Measurements from ENCODE around the gene ELMOD3. TPM values are rescaled to one million over a fixed set of nuclear protein-coding genes. Genes with fewer than 3 reads are reported as not detected.
A peak's percentile ranks its signal among the peaks of the same experiment; 100 is the strongest.

ELMOD3 gene
- total RNA-seq (10 to 100 TPM; 13.6 to 14.4 TPM), polyA plus RNA-seq (12.2 TPM)

DNA sequence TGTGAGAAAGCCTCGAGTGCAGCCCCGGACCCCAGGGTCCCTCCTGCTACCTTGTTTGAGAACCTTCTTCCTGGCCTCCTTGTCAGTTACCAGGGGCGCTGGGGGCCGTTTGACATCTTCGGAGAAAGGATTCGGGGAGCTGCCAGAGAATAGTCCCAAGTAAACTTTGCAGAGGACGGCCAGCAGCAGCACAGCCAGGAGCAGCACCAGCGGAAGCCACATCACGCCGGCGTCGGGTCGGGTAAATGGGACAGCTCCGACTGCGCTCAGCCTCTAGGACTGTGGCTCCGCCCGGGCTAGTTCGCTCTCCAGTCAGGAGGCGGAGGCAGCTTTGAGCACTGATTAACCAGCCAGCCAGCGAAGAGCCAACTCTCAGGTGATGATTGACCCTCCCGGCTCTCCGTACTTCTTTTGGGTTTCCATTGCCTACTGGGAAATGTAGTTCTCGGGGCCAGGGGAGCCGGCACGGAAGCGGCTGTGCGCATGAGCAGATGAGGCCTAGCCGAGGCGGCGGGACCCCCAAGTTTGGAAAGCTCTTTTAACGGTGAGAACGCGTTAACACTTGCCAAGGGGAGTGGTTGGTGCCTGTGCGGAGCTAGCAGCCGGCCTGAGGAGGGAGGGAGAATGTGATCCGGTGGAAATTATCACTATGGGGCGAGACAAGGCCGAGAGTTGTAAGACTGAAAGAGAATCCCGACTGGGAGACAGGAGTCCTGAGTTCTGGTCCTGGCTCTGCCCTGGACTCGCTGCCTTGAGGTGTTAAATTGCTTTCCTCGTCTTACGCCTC lies at the start of gene ELMOD3, which contains the start of gene RETSAT:
Gene ELMOD3, plus strand, starts transcription at position 484 of the 787 bp plus-strand sequence. CDS start 2,430 bp downstream, outside the sequence.
Gene RETSAT, minus strand, starts transcription at position 243 of the 787 bp plus-strand sequence. Its CDS starts 21 bp downstream, at position 222.
- no peaks in the 10 kb centered on the region for H3K9me3 Mint-ChIP-seq
- peaks cover 28% of the 10 kb centered on the region for H3K4me1 ChIP-seq (ENCODE audit: insufficient read depth, low read length)
- no peaks in the 10 kb centered on the region for H3K27me3 ChIP-seq (ENCODE audit: insufficient read depth, low read length, poor library complexity, severe bottlenecking)
- peaks cover 8 to 69% (median 20%) of the 10 kb centered on the region in 3 donors for H3K36me3 Mint-ChIP-seq
- H3K4me3 ChIP-seq (ENCODE audit: low read length) = peak within 1 kb of the TSS; percentile 98
- ChIA-PET POLR2A (interaction anchor here (0.6 to 3.9 kb wide), 13 partner anchors 23 to 535 kb away, joined by 3 to 86 read pairs (median 5); partner anchors contain the start of genes MAT2A, SH2D6 and TGOLN2), CTCF (interaction anchor here (0.9 to 1.6 kb wide), 10 partner anchors 9 to 197 kb away, joined by 3 to 6 read pairs (median 3); partner anchors contain the start of genes MAT2A and SH2D6)
- H3K9me3 ChIP-seq (ENCODE audit: low read length) = no peaks in the 10 kb centered on the region
- peak within 1 kb of the TSS; percentile 97 to 100 (median 99) for H3K4me3 Mint-ChIP-seq
- H3K27ac ChIP-seq (ENCODE audit: low read depth, low read length) = peak within 1 kb of the TSS; percentile 89
- no peaks in the 10 kb centered on the region for H3K27me3 Mint-ChIP-seq
- DNase-seq = peak; percentile 93 to 98 (median 98)
- peaks cover 45 to 71% (median 58%) of the 10 kb centered on the region in 3 donors for H3K4me1 Mint-ChIP-seq
- H3K27ac Mint-ChIP-seq = peak within 1 kb of the TSS; percentile 94 to 100 (median 100)
- H3K36me3 ChIP-seq (ENCODE audit: insufficient read depth, low read length) = peaks cover 14% of the 10 kb centered on the region

DNA sequence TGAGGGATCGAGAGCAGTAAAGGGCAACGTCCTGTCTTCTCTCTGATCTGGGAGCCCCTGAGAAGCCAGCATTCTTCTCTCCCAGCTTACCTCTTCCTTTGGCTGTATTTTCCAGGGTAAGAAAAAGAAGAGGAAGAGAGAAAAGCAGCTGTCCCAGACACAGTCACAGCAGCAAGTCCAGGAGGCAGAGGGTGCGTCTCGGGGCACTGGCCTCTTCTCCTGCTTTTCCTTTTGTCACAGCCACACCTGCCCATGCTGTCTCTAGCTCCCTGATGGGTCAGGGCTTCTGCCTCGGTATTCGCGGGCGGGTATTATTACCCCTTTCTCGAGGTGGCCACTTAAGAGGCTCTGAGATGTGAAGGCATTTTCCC lies 47.1 kb upstream of the ELMOD3 start:
- no peak for DNase-seq
- Mint-ChIP-seq H3K9me3 (no peaks in the 10 kb centered on the region), H3K36me3 (no peaks in the 10 kb centered on the region), H3K27ac (peak overlapping the region in 4 of 8 donors; percentile 24 to 90 (median 86)), H3K27me3 (peaks cover 3 to 12% of the 10 kb centered on the region in 2 donors), H3K4me3 (peak overlapping the region; percentile 31 to 77 (median 74)), H3K4me1 (peaks cover 27 to 44% (median 30%) of the 10 kb centered on the region in 3 donors)
- ChIA-PET CTCF (interaction anchor here (1.1 kb wide), 1 partner anchor 18 kb away, joined by 4 read pairs; no protein-coding TSS in a partner anchor), POLR2A (interaction anchor here (4.7 kb wide), 1 partner anchor 20 kb away, joined by 31 read pairs; the partner anchor contains the start of gene TGOLN2)
- Histone ChIP-seq H3K36me3 (ENCODE audit: insufficient read depth, low read length) (no peaks in the 10 kb centered on the region), H3K27ac (ENCODE audit: low read depth, low read length) (no peak overlapping the region), H3K27me3 (ENCODE audit: insufficient read depth, low read length, poor library complexity, severe bottlenecking) (no peaks in the 10 kb centered on the region), H3K4me1 (ENCODE audit: insufficient read depth, low read length) (peaks cover 31% of the 10 kb centered on the region), H3K4me3 (ENCODE audit: low read length) (peak overlapping the region; percentile 34), H3K9me3 (ENCODE audit: low read length) (no peaks in the 10 kb centered on the region)

DNA sequence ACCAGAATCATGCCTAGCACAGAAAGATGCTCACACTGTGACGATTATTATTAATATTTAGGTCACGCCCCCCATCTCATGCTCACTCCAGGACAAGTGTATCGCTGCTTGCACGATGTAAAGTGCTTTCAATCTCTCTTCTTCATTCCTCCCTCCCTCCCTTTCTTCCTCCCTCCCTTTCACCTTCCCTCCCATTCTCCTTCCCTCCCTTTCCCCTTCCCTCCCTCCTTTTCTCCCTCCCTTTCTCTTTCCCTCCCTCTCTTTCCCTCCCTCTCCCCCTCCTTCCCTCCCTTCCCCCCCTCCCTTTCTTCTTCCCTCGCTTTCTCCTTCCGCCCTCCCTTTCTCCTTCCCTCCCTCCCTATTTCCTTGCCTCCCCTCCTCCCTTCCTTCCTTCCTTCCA lies 46.4 kb upstream of the ELMOD3 start:
- ChIA-PET CTCF (interaction anchor here (1.4 kb wide), 1 partner anchor 41 kb away, joined by 3 read pairs; no protein-coding TSS in a partner anchor), POLR2A (interaction anchor here (4.7 kb wide), 1 partner anchor 19 kb away, joined by 31 read pairs; the partner anchor contains the start of gene TGOLN2)
- no peaks in the 10 kb centered on the region for H3K27me3 ChIP-seq (ENCODE audit: insufficient read depth, low read length, poor library complexity, severe bottlenecking)
- Mint-ChIP-seq H3K27ac (peak overlapping the region in 6 of 8 donors; percentile 80 to 94 (median 87)), H3K4me3 (peak overlapping the region in 4 of 7 donors; percentile 16 to 59 (median 29)), H3K36me3 (no peaks in the 10 kb centered on the region), H3K9me3 (no peaks in the 10 kb centered on the region), H3K27me3 (peaks cover under 1 to 8% of the 10 kb centered on the region in 2 donors), H3K4me1 (peaks cover 27 to 44% (median 30%) of the 10 kb centered on the region in 3 donors)
- H3K4me1 ChIP-seq (ENCODE audit: insufficient read depth, low read length) = peaks cover 31% of the 10 kb centered on the region
- H3K36me3 ChIP-seq (ENCODE audit: insufficient read depth, low read length) = no peaks in the 10 kb centered on the region
- DNase-seq = no peak
- H3K27ac ChIP-seq (ENCODE audit: low read depth, low read length) = no peak overlapping the region
- no peak overlapping the region for H3K4me3 ChIP-seq (ENCODE audit: low read length)
- H3K9me3 ChIP-seq (ENCODE audit: low read length) = no peaks in the 10 kb centered on the region

DNA sequence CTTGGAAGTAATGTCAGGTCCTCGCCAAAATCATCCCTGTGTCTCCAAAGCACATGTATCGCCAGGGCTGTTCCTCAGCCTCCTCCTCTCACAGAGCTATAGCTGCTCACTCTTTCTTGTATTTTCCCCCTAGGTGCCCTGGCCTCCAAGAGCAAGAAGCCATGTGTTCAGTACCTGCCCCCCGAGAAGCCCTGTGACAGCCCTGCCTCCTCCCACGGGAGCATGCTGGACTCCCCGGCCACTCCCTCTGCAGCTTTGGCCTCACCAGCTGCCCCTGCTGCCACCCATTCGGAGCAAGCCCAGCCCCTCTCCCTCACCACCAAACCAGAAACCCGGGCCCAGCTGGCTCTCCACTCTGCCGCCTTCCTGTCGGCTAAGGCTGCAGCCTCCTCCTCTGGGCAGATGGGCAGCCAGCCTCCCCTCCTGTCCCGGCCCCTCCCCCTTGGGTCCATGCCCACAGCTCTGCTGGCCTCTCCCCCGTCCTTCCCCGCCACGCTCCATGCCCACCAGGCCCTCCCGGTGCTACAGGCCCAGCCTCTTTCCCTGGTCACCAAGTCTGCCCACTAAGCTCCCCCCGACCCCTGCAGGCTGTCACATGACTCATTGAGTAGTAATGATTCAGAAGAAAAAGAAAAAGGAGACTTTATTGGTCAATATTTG lies 45.5 kb upstream of the ELMOD3 start:
- no peaks in the 10 kb centered on the region for H3K9me3 Mint-ChIP-seq
- ChIA-PET POLR2A (interaction anchor here (0.7 to 4.7 kb wide), 6 partner anchors 9 to 110 kb away, joined by 3 to 31 read pairs (median 4); partner anchors contain the start of genes ELMOD3, RETSAT, SH2D6 and TGOLN2), CTCF (interaction anchor here (1.1 to 3.1 kb wide), 5 partner anchors 8 to 242 kb away, joined by 3 to 22 read pairs (median 5); no protein-coding TSS in a partner anchor)
- no peak for DNase-seq
- Histone ChIP-seq H3K27ac (ENCODE audit: low read depth, low read length) (no peak overlapping the region), H3K27me3 (ENCODE audit: insufficient read depth, low read length, poor library complexity, severe bottlenecking) (no peaks in the 10 kb centered on the region), H3K4me1 (ENCODE audit: insufficient read depth, low read length) (peaks cover 31% of the 10 kb centered on the region), H3K4me3 (ENCODE audit: low read length) (peak overlapping the region; percentile 27), H3K9me3 (ENCODE audit: low read length) (no peaks in the 10 kb centered on the region), H3K36me3 (ENCODE audit: insufficient read depth, low read length) (no peaks in the 10 kb centered on the region)
- H3K4me3 Mint-ChIP-seq = peak overlapping the region; percentile 82 to 90 (median 87)
- peak overlapping the region; percentile 84 to 96 (median 90) for H3K27ac Mint-ChIP-seq
- H3K27me3 Mint-ChIP-seq = peaks cover 0 to 6% of the 10 kb centered on the region in 2 donors
- peaks cover 0 to 6% (median 0%) of the 10 kb centered on the region in 3 donors for H3K36me3 Mint-ChIP-seq
- H3K4me1 Mint-ChIP-seq = peaks cover 30 to 48% (median 30%) of the 10 kb centered on the region in 3 donors

DNA sequence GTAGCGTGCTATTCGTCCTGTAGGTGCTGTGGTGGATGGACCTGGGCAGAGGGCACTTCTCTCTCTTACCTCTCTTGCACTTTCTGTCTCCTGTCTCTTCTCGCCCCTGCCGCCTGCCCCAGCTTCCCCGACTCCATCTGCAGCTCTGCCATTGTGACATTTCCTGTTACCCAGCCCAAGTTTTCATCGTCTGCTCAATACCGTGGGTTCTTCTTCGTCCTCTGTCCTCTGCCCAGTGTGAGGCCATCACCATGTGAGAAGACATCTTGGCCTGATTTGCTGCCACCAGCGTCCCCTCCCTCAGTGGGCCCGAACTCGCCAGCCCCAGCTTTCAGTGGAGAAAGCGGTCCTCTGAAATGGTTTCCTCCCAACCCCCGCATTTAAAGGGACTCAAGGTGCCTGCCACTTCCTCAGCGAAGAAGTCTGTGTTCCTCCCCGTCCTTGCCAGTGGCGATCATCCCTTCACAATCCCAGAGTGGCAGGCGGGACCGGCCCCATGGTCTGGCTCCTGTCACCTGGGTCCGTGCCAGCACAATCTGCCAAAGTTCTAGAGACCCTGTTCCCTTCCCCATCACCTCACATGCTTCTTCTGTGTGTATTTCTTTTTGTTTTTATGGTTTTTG lies 44.8 kb upstream of the ELMOD3 start:
- ChIA-PET POLR2A (interaction anchor here (0.6 to 4.7 kb wide), 8 partner anchors 8 to 224 kb away, joined by 3 to 31 read pairs (median 4); partner anchors contain the start of genes ELMOD3, RETSAT, SH2D6 and TGOLN2), CTCF (interaction anchor here (1.1 to 3.1 kb wide), 7 partner anchors 9 to 242 kb away, joined by 3 to 22 read pairs (median 5); no protein-coding TSS in a partner anchor)
- no peaks in the 10 kb centered on the region for H3K9me3 ChIP-seq (ENCODE audit: low read length)
- H3K36me3 Mint-ChIP-seq = peaks cover 0 to 11% (median 3%) of the 10 kb centered on the region in 3 donors
- peak in 2 of 5 donors; percentile 24 to 48 for DNase-seq
- H3K27ac Mint-ChIP-seq = peak overlapping the region; percentile 84 to 96 (median 93)
- peak overlapping the region; percentile 27 for H3K4me3 ChIP-seq (ENCODE audit: low read length)
- H3K4me3 Mint-ChIP-seq = peak overlapping the region; percentile 82 to 90 (median 87)
- no peaks in the 10 kb centered on the region for H3K9me3 Mint-ChIP-seq
- H3K27me3 ChIP-seq (ENCODE audit: insufficient read depth, low read length, poor library complexity, severe bottlenecking) = no peaks in the 10 kb centered on the region
- no peaks in the 10 kb centered on the region for H3K36me3 ChIP-seq (ENCODE audit: insufficient read depth, low read length)
- peaks cover 33 to 51% (median 34%) of the 10 kb centered on the region in 3 donors for H3K4me1 Mint-ChIP-seq
- no peaks in the 10 kb centered on the region for H3K27me3 Mint-ChIP-seq
- H3K27ac ChIP-seq (ENCODE audit: low read depth, low read length) = no peak overlapping the region
- peaks cover 31% of the 10 kb centered on the region for H3K4me1 ChIP-seq (ENCODE audit: insufficient read depth, low read length)

DNA sequence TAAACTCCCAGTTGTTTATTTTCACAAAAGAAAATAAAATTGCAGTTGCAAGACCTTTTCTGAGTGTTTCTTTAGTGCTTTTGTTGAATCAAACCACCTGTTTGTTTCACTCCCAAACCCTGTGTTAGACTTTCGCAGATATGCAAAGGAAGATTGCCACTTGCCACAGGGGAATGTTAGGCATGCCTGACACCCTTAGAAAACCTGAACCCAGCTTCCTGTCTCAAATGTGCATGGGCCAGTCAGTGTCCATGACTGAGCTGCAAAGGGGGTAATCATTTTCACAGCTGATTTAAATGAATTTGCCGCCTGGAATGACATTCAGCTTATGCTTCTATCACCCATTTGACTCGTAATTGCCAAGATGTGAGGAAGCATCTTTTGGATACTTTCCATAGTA lies 44.2 kb upstream of the ELMOD3 start:
- H3K4me3 Mint-ChIP-seq = peak overlapping the region in 5 of 7 donors; percentile 82 to 90 (median 87)
- peak overlapping the region; percentile 84 to 96 (median 93) for H3K27ac Mint-ChIP-seq
- Histone ChIP-seq H3K36me3 (ENCODE audit: insufficient read depth, low read length) (no peaks in the 10 kb centered on the region), H3K4me3 (ENCODE audit: low read length) (no peak overlapping the region), H3K27me3 (ENCODE audit: insufficient read depth, low read length, poor library complexity, severe bottlenecking) (no peaks in the 10 kb centered on the region), H3K4me1 (ENCODE audit: insufficient read depth, low read length) (peaks cover 31% of the 10 kb centered on the region), H3K27ac (ENCODE audit: low read depth, low read length) (no peak overlapping the region), H3K9me3 (ENCODE audit: low read length) (no peaks in the 10 kb centered on the region)
- no peaks in the 10 kb centered on the region for H3K27me3 Mint-ChIP-seq
- DNase-seq = no peak
- H3K4me1 Mint-ChIP-seq = peaks cover 33 to 51% (median 34%) of the 10 kb centered on the region in 3 donors
- CTCF ChIA-PET = interaction anchor here (0.9 to 3.1 kb wide), 4 partner anchors 10 to 12 kb away, joined by 3 to 22 read pairs (median 4); no protein-coding TSS in a partner anchor
- H3K9me3 Mint-ChIP-seq = no peaks in the 10 kb centered on the region
- POLR2A ChIA-PET = interaction anchor here (0.6 to 4.7 kb wide), 3 partner anchors 14 to 223 kb away, joined by 9 to 31 read pairs (median 14); partner anchors contain the start of gene TGOLN2
- peaks cover 0 to 16% (median 3%) of the 10 kb centered on the region in 3 donors for H3K36me3 Mint-ChIP-seq

DNA sequence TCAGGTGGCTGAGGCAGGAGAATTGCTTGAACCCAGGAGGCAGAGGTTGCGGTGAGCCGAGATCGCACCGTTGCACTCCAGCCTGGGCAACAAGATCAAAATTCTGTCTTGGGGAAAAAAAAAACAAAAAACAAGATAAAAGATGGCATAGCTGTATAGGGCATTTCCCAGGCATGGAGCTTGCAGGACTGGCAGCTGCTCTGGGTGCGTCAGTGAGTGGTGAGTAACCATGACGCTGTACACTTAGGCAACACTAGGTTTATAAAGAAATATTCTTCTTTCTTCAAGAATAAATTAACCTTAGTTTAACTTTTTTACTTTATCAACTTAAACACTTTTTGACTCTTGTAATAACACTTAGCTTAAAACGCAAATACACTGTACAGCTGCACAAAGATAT lies 42.2 kb upstream of the ELMOD3 start:
- H3K27ac ChIP-seq (ENCODE audit: low read depth, low read length) = no peak overlapping the region
- no peaks in the 10 kb centered on the region for H3K9me3 Mint-ChIP-seq
- no peaks in the 10 kb centered on the region for H3K9me3 ChIP-seq (ENCODE audit: low read length)
- peaks cover 5% of the 10 kb centered on the region for H3K36me3 ChIP-seq (ENCODE audit: insufficient read depth, low read length)
- no peaks in the 10 kb centered on the region for H3K27me3 Mint-ChIP-seq
- no peak for DNase-seq
- H3K4me1 ChIP-seq (ENCODE audit: insufficient read depth, low read length) = peaks cover 27% of the 10 kb centered on the region
- CTCF ChIA-PET = interaction anchor here (0.9 to 1.8 kb wide), 4 partner anchors 9 to 12 kb away, joined by 3 to 10 read pairs (median 4); no protein-coding TSS in a partner anchor
- peaks cover 32 to 48% (median 37%) of the 10 kb centered on the region in 3 donors for H3K4me1 Mint-ChIP-seq
- no peaks in the 10 kb centered on the region for H3K27me3 ChIP-seq (ENCODE audit: insufficient read depth, low read length, poor library complexity, severe bottlenecking)
- H3K4me3 ChIP-seq (ENCODE audit: low read length) = no peak overlapping the region
- peaks cover 3 to 31% (median 11%) of the 10 kb centered on the region in 3 donors for H3K36me3 Mint-ChIP-seq
- POLR2A ChIA-PET = no interaction called here
- H3K4me3 Mint-ChIP-seq = no peak overlapping the region
- peak overlapping the region in 3 of 8 donors; percentile 36 to 82 (median 73) for H3K27ac Mint-ChIP-seq

All from CD8-positive, alpha-beta memory T cell (primary cell).